Measurements from ENCODE around the gene RNF144A.

Gene RNF144A

GRCh38 chr2:7047661-7048060 lies 130.4 kb downstream of the RNF144A start:
- TF ChIP-seq CTCF (IDR thresholded peaks at IDR 0.05; ENCODE audit: extremely low read depth, missing control alignments), result no peak
- no peak for DNase-seq (ENCODE audit: low spot score)

GRCh38 chr2:7048762-7049294 lies 131.6 kb downstream of the RNF144A start:
- TF ChIP-seq CTCF (IDR thresholded peaks at IDR 0.05; ENCODE audit: extremely low read depth, missing control alignments), result no peak
- no peak for DNase-seq (ENCODE audit: low spot score)

- TF ChIP-seq CTCF (IDR thresholded peaks at IDR 0.05; ENCODE audit: extremely low read depth, missing control alignments), result no peak
- no peak for DNase-seq (ENCODE audit: low spot score)
These were observed 135.2 kb downstream of the RNF144A start for GRCh38 chr2:7052404-7052803.

GRCh38 chr2:7053650-7054265 lies 136.5 kb downstream of the RNF144A start:
- no peak for DNase-seq (ENCODE audit: low spot score)
- no peak for TF ChIP-seq CTCF (IDR thresholded peaks at IDR 0.05; ENCODE audit: extremely low read depth, missing control alignments)

GRCh38 chr2:7057865-7058400 lies 140.7 kb downstream of the RNF144A start:
- no peak for DNase-seq (ENCODE audit: low spot score)
- no peak for TF ChIP-seq CTCF (IDR thresholded peaks at IDR 0.05; ENCODE audit: extremely low read depth, missing control alignments)

GRCh38 chr2:7060156-7060555 lies 142.9 kb downstream of the RNF144A start:
- no peak for DNase-seq (ENCODE audit: low spot score)
- no peak for TF ChIP-seq CTCF (IDR thresholded peaks at IDR 0.05; ENCODE audit: extremely low read depth, missing control alignments)

GRCh38 chr2:7060631-7061449 lies 143.6 kb downstream of the RNF144A start:
- no peak for DNase-seq (ENCODE audit: low spot score)
- TF ChIP-seq CTCF (IDR thresholded peaks at IDR 0.05; ENCODE audit: extremely low read depth, missing control alignments), result no peak

Data from GM20000 (cell line).